Measurements from ENCODE around the gene CHST11.
"Not testable (repeated sequence)": the region's sequence is repeated elsewhere in the genome, so short reads cannot be mapped to it uniquely, and the experiment has no call there.

The CHST11 gene

GRCh38 chr12:104565606-104566243 lies 109.0 kb downstream of the CHST11 start:
- DNase-seq (ENCODE audit: low read depth): no peak

- DNase-seq (ENCODE audit: low read depth): peak; percentile 24
Measured at GRCh38 chr12:104566244-104566993, 109.7 kb downstream of the CHST11 start.

GRCh38 chr12:104567832-104568486 lies 111.2 kb downstream of the CHST11 start:
- DNase-seq (ENCODE audit: low read depth): no peak

- DNase-seq (ENCODE audit: low read depth): no peak
Measured at GRCh38 chr12:104568487-104568868, 111.7 kb downstream of the CHST11 start.

GRCh38 chr12:104568935-104569334 lies 112.2 kb downstream of the CHST11 start:
- no peak for DNase-seq (ENCODE audit: low read depth)

- DNase-seq (ENCODE audit: low read depth): no peak
Measured at GRCh38 chr12:104569346-104570173, 112.8 kb downstream of the CHST11 start.

GRCh38 chr12:104570174-104570907 lies 113.6 kb downstream of the CHST11 start:
- no peak for DNase-seq (ENCODE audit: low read depth)

- no peak for DNase-seq (ENCODE audit: low read depth)
Measured at GRCh38 chr12:104571328-104571727, 114.6 kb downstream of the CHST11 start.

GRCh38 chr12:104574353-104574752 lies 117.6 kb downstream of the CHST11 start:
- DNase-seq (ENCODE audit: low read depth): not testable (repeated sequence)

- not testable (repeated sequence) for DNase-seq (ENCODE audit: low read depth)
Measured at GRCh38 chr12:104574758-104575157, 118.0 kb downstream of the CHST11 start.

GRCh38 chr12:104575442-104576186 lies 118.9 kb downstream of the CHST11 start:
- DNase-seq (ENCODE audit: low read depth): no peak

- no peak for DNase-seq (ENCODE audit: low read depth)
Measured at GRCh38 chr12:104576187-104576778, 119.5 kb downstream of the CHST11 start.

- no peak for DNase-seq (ENCODE audit: low read depth)
Measured at GRCh38 chr12:104576980-104577580, 120.3 kb downstream of the CHST11 start.

- DNase-seq (ENCODE audit: low read depth): no peak
Measured at GRCh38 chr12:104577581-104577981, 120.8 kb downstream of the CHST11 start.

- DNase-seq (ENCODE audit: low read depth): no peak
Measured at GRCh38 chr12:104578453-104578852, 121.7 kb downstream of the CHST11 start.

GRCh38 chr12:104579718-104580495 lies 123.2 kb downstream of the CHST11 start:
- no peak for DNase-seq (ENCODE audit: low read depth)

GRCh38 chr12:104581005-104581570 lies 124.3 kb downstream of the CHST11 start:
- DNase-seq (ENCODE audit: low read depth): no peak

- DNase-seq (ENCODE audit: low read depth): no peak
Measured at GRCh38 chr12:104582739-104583138, 126.0 kb downstream of the CHST11 start.

- DNase-seq (ENCODE audit: low read depth): no peak
Measured at GRCh38 chr12:104583301-104583700, 126.6 kb downstream of the CHST11 start.

Measured in activated T-helper 9 cell treated with anti-CD3 and anti-CD28 coated beads, Interleukin-2, amount 50 U/mL, for 16 hours (primary cell).